Measurements from ENCODE around the gene NSUN6. TPM values are rescaled to one million over a fixed set of nuclear protein-coding genes. Genes with fewer than 3 reads are reported as not detected.
A peak's percentile ranks its signal among the peaks of the same experiment; 100 is the strongest.

NSUN6 gene
- total RNA-seq, 4 donors from 2014 or later, result 8.6 to 69.3 (median 15.4) TPM

DNA sequence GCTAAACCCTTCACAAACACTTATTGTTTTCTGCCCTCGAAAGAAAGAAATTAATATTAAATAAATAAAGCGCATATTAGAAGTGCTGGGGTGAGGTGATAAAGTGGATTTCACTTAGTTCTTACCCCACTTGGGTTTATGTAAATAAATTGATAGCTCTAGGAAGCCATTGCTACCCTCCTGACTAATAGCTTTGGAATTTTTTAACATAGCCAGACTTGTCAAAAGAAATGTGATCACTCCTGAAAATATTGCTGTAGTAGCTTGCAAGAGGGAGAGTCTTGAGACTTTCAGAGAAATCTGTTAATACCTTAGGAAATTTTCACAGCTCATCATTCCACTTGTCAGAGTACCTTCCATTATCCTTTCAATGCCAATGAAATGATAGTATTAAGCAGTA, 15.4 kb upstream of the NSUN6 start:
- intact Hi-C loops (cut with DNase I; ENCODE audit: low total_unique reads), result no loop called here
- 66 to 76% methylated on average over 2 of the region's 2 CpGs for WGBS, 2 donors (ENCODE audit: low coverage in 1 of 2)

DNA sequence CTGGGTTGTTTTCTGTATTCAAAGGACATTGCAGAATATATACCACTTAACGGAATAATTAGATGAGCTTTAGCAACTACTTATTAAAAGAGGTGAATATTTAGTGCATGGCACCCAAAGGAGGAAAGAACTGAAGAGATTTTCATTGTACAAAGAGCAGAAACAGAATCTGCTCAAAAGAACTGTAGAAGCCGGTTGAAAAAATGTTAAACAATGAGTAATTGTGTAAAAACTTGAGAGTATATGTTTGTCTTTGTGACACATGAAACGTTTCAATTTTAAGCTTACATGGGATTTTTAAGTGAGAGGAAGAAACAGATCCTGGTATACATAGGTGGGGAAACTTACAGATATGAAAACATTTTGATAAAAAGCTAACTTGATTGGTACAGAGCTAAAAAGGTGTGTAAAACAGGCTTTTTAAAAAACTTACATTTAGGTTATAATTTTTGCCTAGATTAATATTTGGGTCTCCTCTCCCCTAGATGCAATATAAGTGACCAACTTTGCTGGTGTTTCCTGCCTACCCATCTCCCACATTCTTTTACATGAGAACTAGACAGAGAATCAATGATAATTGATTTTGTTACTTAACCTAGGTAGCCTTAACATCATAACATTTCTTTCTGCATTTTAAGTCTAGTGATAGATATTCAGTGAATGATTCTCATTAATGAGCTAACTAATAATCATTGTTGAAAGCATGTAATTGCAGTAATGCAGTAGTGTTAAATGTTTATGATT, 14.6 kb upstream of the NSUN6 start:
- no peak overlapping the region for H3K27ac ChIP-seq
- no peak overlapping the region for H3K4me3 ChIP-seq
- no peaks in the 10 kb centered on the region for H3K27me3 ChIP-seq
- TF ChIP-seq POLR2A (IDR thresholded peaks at IDR 0.05), result no peak
- TF ChIP-seq, protein P1, sequence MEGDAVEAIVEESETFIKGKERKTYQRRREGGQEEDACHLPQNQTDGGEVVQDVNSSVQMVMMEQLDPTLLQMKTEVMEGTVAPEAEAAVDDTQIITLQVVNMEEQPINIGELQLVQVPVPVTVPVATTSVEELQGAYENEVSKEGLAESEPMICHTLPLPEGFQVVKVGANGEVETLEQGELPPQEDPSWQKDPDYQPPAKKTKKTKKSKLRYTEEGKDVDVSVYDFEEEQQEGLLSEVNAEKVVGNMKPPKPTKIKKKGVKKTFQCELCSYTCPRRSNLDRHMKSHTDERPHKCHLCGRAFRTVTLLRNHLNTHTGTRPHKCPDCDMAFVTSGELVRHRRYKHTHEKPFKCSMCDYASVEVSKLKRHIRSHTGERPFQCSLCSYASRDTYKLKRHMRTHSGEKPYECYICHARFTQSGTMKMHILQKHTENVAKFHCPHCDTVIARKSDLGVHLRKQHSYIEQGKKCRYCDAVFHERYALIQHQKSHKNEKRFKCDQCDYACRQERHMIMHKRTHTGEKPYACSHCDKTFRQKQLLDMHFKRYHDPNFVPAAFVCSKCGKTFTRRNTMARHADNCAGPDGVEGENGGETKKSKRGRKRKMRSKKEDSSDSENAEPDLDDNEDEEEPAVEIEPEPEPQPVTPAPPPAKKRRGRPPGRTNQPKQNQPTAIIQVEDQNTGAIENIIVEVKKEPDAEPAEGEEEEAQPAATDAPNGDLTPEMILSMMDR (IDR thresholded peaks at IDR 0.05), result no peak
- no peak for TF ChIP-seq POLR2AphosphoS5 (IDR thresholded peaks at IDR 0.05)
- no peak for TF ChIP-seq EP300 (IDR thresholded peaks at IDR 0.05; ENCODE audit: low read depth)
- H3K36me3 ChIP-seq, result peaks cover 0 to 19% (median 5%) of the 10 kb centered on the region in 4 donors
- WGBS, 2 donors (ENCODE audit: low coverage in 1 of 2), result 51 to 56% methylated on average over 3 of the region's 3 CpGs
- intact Hi-C loops (cut with DNase I; ENCODE audit: low total_unique reads), result no loop called here
- peaks cover 8 to 31% (median 14%) of the 10 kb centered on the region in 4 donors for H3K4me1 ChIP-seq
- in situ Hi-C loops (cut with MboI; ENCODE audit: low pct_ligation_motif_present in 1 of 4, low pct_unique_long_range_greater_than_20kb in 1 of 4, low sequenced_read_pairs in 3 of 4), result no loop called here
- no peaks in the 10 kb centered on the region for H3K9me3 ChIP-seq
- DNase-seq, result no peak

More for the DNA sequence above, 15.4 kb upstream of the NSUN6 start:
- H3K9me3 ChIP-seq, result no peaks in the 10 kb centered on the region
- in situ Hi-C loops (cut with MboI; ENCODE audit: low pct_ligation_motif_present in 1 of 4, low pct_unique_long_range_greater_than_20kb in 1 of 4, low sequenced_read_pairs in 3 of 4), result no loop called here
- no peak overlapping the region for H3K27ac ChIP-seq
- H3K36me3 ChIP-seq, result peaks cover 0 to 19% (median 5%) of the 10 kb centered on the region in 4 donors
- DNase-seq, result no peak
- no peak overlapping the region for H3K4me3 ChIP-seq
- TF ChIP-seq POLR2AphosphoS5 (IDR thresholded peaks at IDR 0.05), result no peak
- TF ChIP-seq, protein P1 (IDR thresholded peaks at IDR 0.05), result no peak
- TF ChIP-seq POLR2A (IDR thresholded peaks at IDR 0.05), result no peak
- no peak for TF ChIP-seq EP300 (IDR thresholded peaks at IDR 0.05; ENCODE audit: low read depth)
- no peaks in the 10 kb centered on the region for H3K27me3 ChIP-seq
- H3K4me1 ChIP-seq, result peaks cover 0 to 23% (median 6%) of the 10 kb centered on the region in 4 donors

DNA sequence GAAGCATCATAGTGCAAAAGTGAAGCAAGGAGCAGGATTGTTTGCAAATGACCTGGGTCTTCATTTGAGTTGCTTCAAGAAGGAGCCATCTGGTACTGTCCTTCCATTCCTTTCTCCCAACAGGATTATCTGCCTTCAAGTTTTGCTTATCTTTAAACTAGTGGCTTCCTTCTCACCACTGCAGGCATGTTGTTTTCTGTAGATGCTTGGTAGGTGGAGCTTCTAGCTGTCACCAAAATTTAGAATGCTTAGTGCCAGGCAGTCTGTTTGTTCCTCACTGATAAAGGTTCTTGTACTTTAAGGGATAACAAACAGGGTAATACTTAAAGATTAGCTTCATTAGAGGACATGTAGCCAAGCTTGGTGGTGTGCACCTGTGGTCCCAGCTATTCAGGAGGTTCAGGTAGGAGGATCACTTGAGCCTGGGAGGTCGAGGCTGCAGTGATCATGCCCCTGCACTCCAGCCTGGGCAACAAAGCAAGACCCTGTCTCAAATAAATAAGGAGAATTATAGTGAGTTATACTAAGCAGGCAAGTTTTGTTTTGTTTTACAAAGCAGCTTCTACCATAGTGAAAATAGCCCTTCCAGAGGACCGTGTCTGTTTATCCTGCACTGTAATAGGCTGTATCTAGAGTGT, 13.6 kb upstream of the NSUN6 start:
- in situ Hi-C loops (cut with MboI; ENCODE audit: low pct_ligation_motif_present in 1 of 4, low pct_unique_long_range_greater_than_20kb in 1 of 4, low sequenced_read_pairs in 3 of 4), result no loop called here
- Histone ChIP-seq H3K27me3 (no peaks in the 10 kb centered on the region), H3K9me3 (no peaks in the 10 kb centered on the region), H3K36me3 (peaks cover 0 to 12% (median 4%) of the 10 kb centered on the region in 4 donors), H3K27ac (no peak overlapping the region), H3K4me1 (peaks cover 12 to 39% (median 20%) of the 10 kb centered on the region in 4 donors), H3K4me3 (no peak overlapping the region)
- TF ChIP-seq POLR2A (IDR thresholded peaks at IDR 0.05) (no peak), POLR2AphosphoS5 (IDR thresholded peaks at IDR 0.05) (no peak), EP300 (IDR thresholded peaks at IDR 0.05; ENCODE audit: low read depth) (no peak)
- TF ChIP-seq, protein P1 (IDR thresholded peaks at IDR 0.05), result no peak
- 86 to 100% methylated on average over 2 of the region's 2 CpGs for WGBS, 2 donors (ENCODE audit: low coverage in 1 of 2)
- no peak for DNase-seq
- intact Hi-C loops (cut with DNase I; ENCODE audit: low total_unique reads), result no loop called here

DNA sequence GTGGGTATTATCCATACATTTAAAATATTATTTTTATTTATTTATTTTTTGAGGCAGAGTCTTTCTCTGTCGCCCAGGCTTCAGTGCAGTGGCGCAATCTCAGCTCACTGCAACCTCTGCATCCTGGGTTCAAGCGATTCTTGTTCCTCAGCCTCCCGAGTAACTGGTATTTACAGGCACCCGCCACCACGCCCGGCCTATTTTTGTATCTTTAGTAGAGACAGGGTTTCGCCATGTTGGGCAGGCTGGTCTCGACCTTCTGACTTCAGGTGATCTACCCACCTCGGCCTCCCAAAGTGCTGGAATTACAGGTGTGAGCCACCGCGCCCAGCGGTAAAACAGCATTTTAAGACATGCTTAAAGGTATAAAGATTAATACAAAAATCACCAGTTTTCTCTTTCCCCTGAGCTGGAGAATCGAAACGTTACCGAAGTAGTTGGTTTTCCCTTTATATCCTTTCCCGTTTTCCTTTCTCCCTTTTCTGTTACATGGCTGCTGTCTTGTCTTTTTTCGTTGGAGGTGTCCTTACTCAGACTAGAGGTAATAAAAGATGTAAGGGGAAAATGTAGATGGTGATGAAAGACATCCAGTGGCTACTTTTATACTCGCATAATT, 9.5 kb upstream of the NSUN6 start:
- Histone ChIP-seq H3K36me3 (no peaks in the 10 kb centered on the region), H3K27me3 (no peaks in the 10 kb centered on the region), H3K4me1 (peaks cover 12 to 50% (median 18%) of the 10 kb centered on the region in 4 donors), H3K27ac (peak overlapping the region; percentile 93 to 99 (median 98)), H3K9me3 (no peaks in the 10 kb centered on the region), H3K4me3 (peak overlapping the region in 1 of 4 donors; percentile 83)
- in situ Hi-C loops (cut with MboI; ENCODE audit: low pct_ligation_motif_present in 1 of 4, low pct_unique_long_range_greater_than_20kb in 1 of 4, low sequenced_read_pairs in 3 of 4) (no loop called here), intact Hi-C loops (cut with DNase I; ENCODE audit: low total_unique reads) (no loop called here)
- 81% methylated on average over 16 to 19 of the region's 19 CpGs for WGBS, 2 donors (ENCODE audit: low coverage in 1 of 2)
- no peak for DNase-seq
- TF ChIP-seq EP300 (IDR thresholded peaks at IDR 0.05; ENCODE audit: low read depth) (no peak), POLR2AphosphoS5 (IDR thresholded peaks at IDR 0.05) (no peak), POLR2A (IDR thresholded peaks at IDR 0.05) (no peak)
- TF ChIP-seq, protein P1 (IDR thresholded peaks at IDR 0.05), result no peak

Data from transverse colon (tissue), 4 donors.